HG03575 (cell line): ENCODE measurements around the gene ENTPD1.
"Not testable (repeated sequence)": the region's sequence is repeated elsewhere in the genome, so short reads cannot be mapped to it uniquely, and the experiment has no call there.

Source experiments
- ATAC-seq: cut with Tn5 transposase; IDR thresholded peaks from one replicate; pipeline ENCODE4 v1.9.1; 2021; ENCODE audit not compliant: unreplicated experiment, insufficient number of reproducible peaks, low FRiP score; ENCODE audit errors: extremely low read depth

ENTPD1 gene

GRCh38 chr10:95845411-95845810 lies 89.4 kb downstream of the ENTPD1 start:
- no peak for ATAC-seq

GRCh38 chr10:95847007-95847406 lies 91.0 kb downstream of the ENTPD1 start:
- ATAC-seq, result no peak

- ATAC-seq, result no peak
Measured at GRCh38 chr10:95848841-95849240, 92.9 kb downstream of the ENTPD1 start.

GRCh38 chr10:95850791-95851190 lies 94.8 kb downstream of the ENTPD1 start:
- no peak for ATAC-seq

GRCh38 chr10:95860166-95860940 lies 104.4 kb downstream of the ENTPD1 start:
- ATAC-seq, result no peak

GRCh38 chr10:95861386-95861785 lies 105.4 kb downstream of the ENTPD1 start:
- ATAC-seq, result no peak

GRCh38 chr10:95864906-95865813 lies 109.2 kb downstream of the ENTPD1 start:
- peak; percentile 78 for ATAC-seq

- no peak for ATAC-seq
Measured at GRCh38 chr10:95865814-95866466, 110.0 kb downstream of the ENTPD1 start.

GRCh38 chr10:95866467-95866842 lies 110.5 kb downstream of the ENTPD1 start:
- ATAC-seq, result no peak

- no peak for ATAC-seq
Measured at GRCh38 chr10:95867866-95868265, 111.9 kb downstream of the ENTPD1 start.

- ATAC-seq, result no peak
Measured at GRCh38 chr10:95872158-95872711, 116.3 kb downstream of the ENTPD1 start.

GRCh38 chr10:95873139-95873538 lies 117.2 kb downstream of the ENTPD1 start:
- no peak for ATAC-seq

- no peak for ATAC-seq
Measured at GRCh38 chr10:95873651-95874050, 117.7 kb downstream of the ENTPD1 start.

- ATAC-seq, result not testable (repeated sequence)
Measured at GRCh38 chr10:95874783-95875182, 118.8 kb downstream of the ENTPD1 start.

- ATAC-seq, result no peak
Measured at GRCh38 chr10:95876756-95877155, 120.8 kb downstream of the ENTPD1 start.

GRCh38 chr10:95877881-95878280 lies 121.9 kb downstream of the ENTPD1 start:
- ATAC-seq, result no peak

- ATAC-seq, result no peak
Measured at GRCh38 chr10:95880704-95881103, 124.7 kb downstream of the ENTPD1 start.

- ATAC-seq, result no peak
Measured at GRCh38 chr10:95881316-95881715, 125.4 kb downstream of the ENTPD1 start.

- no peak for ATAC-seq
Measured at GRCh38 chr10:95889830-95890229, 133.9 kb downstream of the ENTPD1 start.
